Ishikawa (cell line): ENCODE data around the gene CCL1.

ENCODE experiments used
- CEBPB ChIP-seq: IDR thresholded peaks from 2 replicates; pipeline ENCODE4 v1.6.1; 2012
- CREB1 ChIP-seq: IDR thresholded peaks from 2 replicates; pipeline ENCODE4 v1.6.1; 2012; ENCODE audit warnings: low read depth
- EGR1 ChIP-seq: IDR thresholded peaks from 2 replicates; pipeline ENCODE4 v1.6.1; 2012
- EP300 ChIP-seq: IDR thresholded peaks from 2 replicates; pipeline ENCODE4 v1.6.1; 2012; ENCODE audit warnings: borderline replicate concordance
- FOXM1 ChIP-seq: IDR thresholded peaks from 2 replicates; pipeline ENCODE4 v1.6.1; 2012; ENCODE audit warnings: low read depth, borderline replicate concordance
- NFIC ChIP-seq: IDR thresholded peaks from 2 replicates; pipeline ENCODE4 v1.6.1; 2012
- RAD21 ChIP-seq: IDR thresholded peaks from 2 replicates; pipeline ENCODE4 v1.6.1; 2012; ENCODE audit warnings: low read depth
- TAF1 ChIP-seq: IDR thresholded peaks from 2 replicates; pipeline ENCODE4 v1.6.1; 2012; ENCODE audit warnings: low read depth, mild to moderate bottlenecking
- TCF12 ChIP-seq: IDR thresholded peaks from 2 replicates; pipeline ENCODE4 v1.6.1; 2012; ENCODE audit warnings: low read depth
- TEAD4 ChIP-seq: IDR thresholded peaks from 2 replicates; pipeline ENCODE4 v1.6.1; 2012
- YY1 ChIP-seq: IDR thresholded peaks from 2 replicates; pipeline ENCODE4 v1.6.1; 2012; ENCODE audit warnings: low read depth
- ZBTB7A ChIP-seq: IDR thresholded peaks from 2 replicates; pipeline ENCODE4 v1.6.1; 2012; ENCODE audit warnings: low read depth
- TF ChIP-seq, protein P1 (sequence below): IDR thresholded peaks from 2 replicates; pipeline ENCODE4 v1.6.1; 2012
- TF ChIP-seq, protein P2 (sequence below): IDR thresholded peaks from 2 replicates; pipeline ENCODE4 v1.6.1; 2012; ENCODE audit warnings: low read depth, mild to moderate bottlenecking
- TF ChIP-seq, protein P3 (sequence below): IDR thresholded peaks from 2 replicates; pipeline ENCODE4 v1.6.1; 2012

The CCL1 gene

DNA sequence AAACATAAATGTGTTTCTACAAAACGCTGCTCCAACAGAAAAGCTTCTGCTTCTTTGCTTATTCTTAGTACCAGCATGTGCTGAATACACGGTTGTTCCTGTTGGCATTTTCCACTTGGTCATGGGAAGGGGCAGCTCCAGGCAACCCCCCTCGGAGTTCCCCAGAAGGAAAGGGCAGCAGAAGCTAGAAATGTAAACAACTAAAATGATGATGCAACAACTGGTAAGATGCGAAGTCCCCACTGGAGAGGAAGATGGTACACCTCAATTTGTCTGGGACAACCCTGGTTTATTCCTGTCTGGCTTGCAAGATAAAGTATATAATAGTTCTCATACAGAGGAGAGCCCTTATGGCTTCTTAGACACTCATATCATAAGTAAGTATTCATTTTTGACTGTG is 16.0 kb downstream of the CCL1 start:
- TF ChIP-seq CREB1 (no peak), TAF1 (no peak), RAD21 (no peak), TCF12 (no peak), EGR1 (no peak), CEBPB (no peak), EP300 (no peak), ZBTB7A (no peak), FOXM1 (no peak), NFIC (no peak)
- TF ChIP-seq, protein P1, sequence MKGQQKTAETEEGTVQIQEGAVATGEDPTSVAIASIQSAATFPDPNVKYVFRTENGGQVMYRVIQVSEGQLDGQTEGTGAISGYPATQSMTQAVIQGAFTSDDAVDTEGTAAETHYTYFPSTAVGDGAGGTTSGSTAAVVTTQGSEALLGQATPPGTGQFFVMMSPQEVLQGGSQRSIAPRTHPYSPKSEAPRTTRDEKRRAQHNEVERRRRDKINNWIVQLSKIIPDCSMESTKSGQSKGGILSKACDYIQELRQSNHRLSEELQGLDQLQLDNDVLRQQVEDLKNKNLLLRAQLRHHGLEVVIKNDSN, result no peak
- TF ChIP-seq, protein P2, sequence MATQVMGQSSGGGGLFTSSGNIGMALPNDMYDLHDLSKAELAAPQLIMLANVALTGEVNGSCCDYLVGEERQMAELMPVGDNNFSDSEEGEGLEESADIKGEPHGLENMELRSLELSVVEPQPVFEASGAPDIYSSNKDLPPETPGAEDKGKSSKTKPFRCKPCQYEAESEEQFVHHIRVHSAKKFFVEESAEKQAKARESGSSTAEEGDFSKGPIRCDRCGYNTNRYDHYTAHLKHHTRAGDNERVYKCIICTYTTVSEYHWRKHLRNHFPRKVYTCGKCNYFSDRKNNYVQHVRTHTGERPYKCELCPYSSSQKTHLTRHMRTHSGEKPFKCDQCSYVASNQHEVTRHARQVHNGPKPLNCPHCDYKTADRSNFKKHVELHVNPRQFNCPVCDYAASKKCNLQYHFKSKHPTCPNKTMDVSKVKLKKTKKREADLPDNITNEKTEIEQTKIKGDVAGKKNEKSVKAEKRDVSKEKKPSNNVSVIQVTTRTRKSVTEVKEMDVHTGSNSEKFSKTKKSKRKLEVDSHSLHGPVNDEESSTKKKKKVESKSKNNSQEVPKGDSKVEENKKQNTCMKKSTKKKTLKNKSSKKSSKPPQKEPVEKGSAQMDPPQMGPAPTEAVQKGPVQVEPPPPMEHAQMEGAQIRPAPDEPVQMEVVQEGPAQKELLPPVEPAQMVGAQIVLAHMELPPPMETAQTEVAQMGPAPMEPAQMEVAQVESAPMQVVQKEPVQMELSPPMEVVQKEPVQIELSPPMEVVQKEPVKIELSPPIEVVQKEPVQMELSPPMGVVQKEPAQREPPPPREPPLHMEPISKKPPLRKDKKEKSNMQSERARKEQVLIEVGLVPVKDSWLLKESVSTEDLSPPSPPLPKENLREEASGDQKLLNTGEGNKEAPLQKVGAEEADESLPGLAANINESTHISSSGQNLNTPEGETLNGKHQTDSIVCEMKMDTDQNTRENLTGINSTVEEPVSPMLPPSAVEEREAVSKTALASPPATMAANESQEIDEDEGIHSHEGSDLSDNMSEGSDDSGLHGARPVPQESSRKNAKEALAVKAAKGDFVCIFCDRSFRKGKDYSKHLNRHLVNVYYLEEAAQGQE, result no peak

DNA sequence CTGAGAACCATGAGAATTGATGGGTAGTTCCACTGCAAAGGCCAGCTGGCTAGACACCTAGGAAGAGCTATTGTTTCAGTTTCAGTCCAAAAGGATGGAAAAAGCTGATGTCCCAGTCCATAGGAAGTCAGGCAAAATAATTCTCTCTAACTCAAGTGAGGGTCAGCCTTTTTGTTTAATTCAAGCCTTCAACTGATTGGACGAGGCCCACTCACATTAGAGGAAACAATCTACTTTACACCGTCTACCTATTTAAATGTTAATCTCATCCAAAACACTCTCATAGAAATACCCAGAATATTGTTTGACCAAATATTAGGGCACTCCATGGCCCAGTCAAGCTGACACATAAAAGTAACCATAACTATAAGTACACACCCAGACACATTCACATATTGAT is 21.1 kb downstream of the CCL1 start:
- TF ChIP-seq CREB1 (no peak), CEBPB (no peak), EGR1 (no peak), FOXM1 (no peak), TEAD4 (no peak)
- TF ChIP-seq, protein P1, result no peak

DNA sequence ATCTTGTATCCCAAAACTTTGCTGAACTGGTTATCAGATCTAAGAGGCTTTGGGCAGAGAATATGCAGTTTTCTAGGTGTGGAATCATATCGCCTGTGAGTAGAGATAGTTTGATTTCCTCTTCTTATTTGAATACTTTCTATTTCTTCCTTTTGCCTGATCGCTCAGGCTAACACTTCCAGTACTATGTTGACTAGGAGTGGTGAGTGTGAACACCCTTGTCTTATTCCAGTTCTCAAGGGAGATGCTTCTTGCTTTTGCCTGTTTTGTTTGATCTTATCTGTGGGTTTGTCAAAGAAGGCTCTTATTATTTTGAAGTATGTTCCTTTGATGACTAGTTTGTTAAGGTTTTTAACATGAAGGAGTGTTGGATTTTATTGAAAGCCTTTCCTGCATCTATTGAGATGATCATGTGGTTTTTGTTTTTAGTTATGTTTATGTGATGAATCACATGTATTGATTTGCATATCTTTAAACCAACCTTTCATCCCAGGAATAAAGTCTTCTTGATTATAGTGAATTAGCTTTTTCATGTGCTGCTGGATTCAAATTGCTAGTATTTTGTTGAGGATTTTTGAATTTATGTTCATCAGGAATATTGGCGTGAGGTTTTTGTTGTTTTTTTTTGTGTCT is 23.8 kb downstream of the CCL1 start:
- no peak for TF ChIP-seq TAF1
- no peak for TF ChIP-seq RAD21
- no peak for TF ChIP-seq NFIC
- TF ChIP-seq FOXM1, result no peak

DNA sequence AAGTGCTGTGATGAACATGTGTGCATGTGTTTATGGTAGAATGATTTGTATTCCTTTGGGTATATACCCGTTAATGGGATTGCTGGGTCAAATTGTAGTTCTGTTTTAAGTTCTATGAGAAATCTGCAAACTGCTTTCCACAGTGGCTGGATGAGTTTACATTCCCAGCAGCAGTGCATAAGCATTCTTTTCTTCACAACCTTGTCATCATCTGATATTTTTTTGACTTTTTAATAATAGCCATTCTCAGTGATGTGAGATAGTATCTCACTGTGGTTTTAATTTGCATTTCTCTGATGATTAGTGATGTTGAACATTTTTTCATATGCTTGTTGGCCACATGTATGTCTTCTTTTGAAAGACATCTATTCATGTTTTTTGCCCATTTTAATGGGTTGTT is 25.3 kb downstream of the CCL1 start:
- TF ChIP-seq EP300, result no peak
- TF ChIP-seq ZBTB7A, result no peak
- TF ChIP-seq EGR1, result no peak
- no peak for TF ChIP-seq YY1
- TF ChIP-seq CREB1, result no peak
- no peak for TF ChIP-seq FOXM1
- TF ChIP-seq TAF1, result no peak
- TF ChIP-seq TEAD4, result no peak
- TF ChIP-seq CEBPB, result no peak
- TF ChIP-seq, protein P1, result no peak
- TF ChIP-seq NFIC, result no peak
- no peak for TF ChIP-seq TCF12
- TF ChIP-seq, protein P2, result no peak
- TF ChIP-seq RAD21, result no peak
- TF ChIP-seq, protein P3, sequence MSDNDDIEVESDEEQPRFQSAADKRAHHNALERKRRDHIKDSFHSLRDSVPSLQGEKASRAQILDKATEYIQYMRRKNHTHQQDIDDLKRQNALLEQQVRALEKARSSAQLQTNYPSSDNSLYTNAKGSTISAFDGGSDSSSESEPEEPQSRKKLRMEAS, result no peak

DNA sequence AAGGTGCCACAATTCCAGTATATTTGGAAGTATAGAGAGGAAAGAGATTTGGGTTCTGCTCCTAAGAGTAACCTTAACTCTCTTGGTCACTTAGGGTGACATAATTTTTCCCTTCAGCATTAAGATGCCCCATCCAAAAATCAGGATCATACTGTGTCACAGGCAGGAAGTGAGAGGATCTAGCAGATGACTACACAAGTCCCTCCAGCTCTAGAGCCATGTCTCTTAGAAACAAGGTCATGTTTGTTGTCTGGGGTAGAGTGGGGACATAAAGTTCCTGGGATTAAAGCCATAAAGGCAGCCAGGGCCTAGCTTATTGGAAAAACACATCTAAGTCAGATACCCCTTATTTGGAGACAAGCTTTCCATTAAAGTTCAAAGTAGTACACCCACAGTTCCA is 41.1 kb downstream of the CCL1 start:
- TF ChIP-seq TAF1 (no peak), YY1 (no peak), ZBTB7A (no peak), EP300 (no peak), RAD21 (no peak), CREB1 (no peak), TEAD4 (no peak), FOXM1 (no peak), NFIC (no peak)
- TF ChIP-seq, protein P3, result no peak
- TF ChIP-seq, protein P2, result no peak
